ENCODE results near the gene REC8.

DNA sequence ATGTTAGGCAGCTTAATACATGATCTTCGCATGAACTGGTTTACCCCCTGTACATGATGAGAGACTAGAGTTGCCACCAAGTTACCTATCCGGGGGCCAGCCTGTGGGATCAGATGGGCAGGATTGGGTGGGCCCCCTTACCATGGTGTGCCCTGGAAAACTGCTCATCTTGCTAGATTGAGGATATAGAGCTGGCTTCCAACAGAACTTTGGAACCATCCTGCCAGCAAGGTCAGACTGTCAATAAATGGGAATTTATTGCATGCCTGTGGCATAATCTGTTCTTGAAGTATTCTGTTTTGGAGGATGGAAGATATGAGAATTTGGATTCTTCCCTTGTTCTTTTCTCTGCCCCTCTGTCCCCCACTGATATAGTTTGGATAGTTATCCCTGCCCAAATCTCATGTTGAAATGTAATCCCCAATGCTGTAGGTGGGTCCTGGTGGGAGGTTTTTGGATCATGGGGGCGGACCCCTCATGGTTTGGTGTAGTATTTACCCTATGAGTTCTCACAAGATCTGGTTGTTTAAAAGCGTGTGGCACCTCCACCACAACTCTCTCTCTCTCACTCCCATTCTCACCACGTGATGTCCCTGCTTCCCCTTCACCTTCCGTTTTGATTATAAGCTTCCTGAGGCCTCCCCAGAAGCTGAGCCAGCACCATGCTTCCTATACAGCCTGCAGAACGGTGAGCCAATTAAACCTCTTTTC is 27.1 kb downstream of the REC8 start:
- TF ChIP-seq POLR2A (IDR thresholded peaks at IDR 0.05) (no peak), EP300 (IDR thresholded peaks at IDR 0.05) (no peak)
- TF ChIP-seq, protein P1, sequence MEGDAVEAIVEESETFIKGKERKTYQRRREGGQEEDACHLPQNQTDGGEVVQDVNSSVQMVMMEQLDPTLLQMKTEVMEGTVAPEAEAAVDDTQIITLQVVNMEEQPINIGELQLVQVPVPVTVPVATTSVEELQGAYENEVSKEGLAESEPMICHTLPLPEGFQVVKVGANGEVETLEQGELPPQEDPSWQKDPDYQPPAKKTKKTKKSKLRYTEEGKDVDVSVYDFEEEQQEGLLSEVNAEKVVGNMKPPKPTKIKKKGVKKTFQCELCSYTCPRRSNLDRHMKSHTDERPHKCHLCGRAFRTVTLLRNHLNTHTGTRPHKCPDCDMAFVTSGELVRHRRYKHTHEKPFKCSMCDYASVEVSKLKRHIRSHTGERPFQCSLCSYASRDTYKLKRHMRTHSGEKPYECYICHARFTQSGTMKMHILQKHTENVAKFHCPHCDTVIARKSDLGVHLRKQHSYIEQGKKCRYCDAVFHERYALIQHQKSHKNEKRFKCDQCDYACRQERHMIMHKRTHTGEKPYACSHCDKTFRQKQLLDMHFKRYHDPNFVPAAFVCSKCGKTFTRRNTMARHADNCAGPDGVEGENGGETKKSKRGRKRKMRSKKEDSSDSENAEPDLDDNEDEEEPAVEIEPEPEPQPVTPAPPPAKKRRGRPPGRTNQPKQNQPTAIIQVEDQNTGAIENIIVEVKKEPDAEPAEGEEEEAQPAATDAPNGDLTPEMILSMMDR (IDR thresholded peaks at IDR 0.05), result no peak

Data from ovary (tissue), 3 donors.